Stimulated activated CD4-positive, alpha-beta T cell treated with anti-CD3 and anti-CD28 coated beads, Interleukin-4, amount 100 ng/mL, for 4 hours (primary cell): ENCODE data around the gene UHRF1.

ENCODE experiments used
- DNase-seq, 2 experiments: peaks; one replicate each; pipeline ENCODE4 v3.0.0-alpha.2; 2020

Gene UHRF1

GRCh38 chr19:4991996-4992698 lies 82.8 kb downstream of the UHRF1 start:
- no peak for DNase-seq

- DNase-seq = no peak
Observed at GRCh38 chr19:4993683-4994082, 84.4 kb downstream of the UHRF1 start.

DNA sequence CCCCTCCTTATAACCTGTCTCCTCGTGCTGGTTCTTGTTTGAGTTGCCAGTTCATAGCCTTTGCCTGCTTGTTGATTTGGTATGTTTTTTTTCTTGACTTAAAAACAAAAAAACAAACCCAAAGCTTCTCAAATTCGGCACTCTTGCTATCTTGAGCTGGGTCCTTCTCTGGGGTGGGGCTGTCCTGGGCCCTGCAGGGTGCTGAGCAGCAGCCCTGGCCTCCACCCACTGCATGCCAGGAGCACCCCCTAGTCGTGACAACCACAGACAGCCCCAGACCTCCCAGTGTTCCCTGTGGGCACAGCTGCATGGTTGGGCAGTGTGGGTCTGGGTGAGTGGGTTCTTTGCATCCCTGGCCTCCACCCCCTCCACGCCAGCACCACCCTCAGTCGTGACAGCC lies 87.4 kb downstream of the UHRF1 start:
- no peak for DNase-seq

GRCh38 chr19:4997297-4997696 lies 88.0 kb downstream of the UHRF1 start:
- DNase-seq = no peak

- no peak for DNase-seq
Observed at GRCh38 chr19:5000120-5000611, 90.9 kb downstream of the UHRF1 start.

DNA sequence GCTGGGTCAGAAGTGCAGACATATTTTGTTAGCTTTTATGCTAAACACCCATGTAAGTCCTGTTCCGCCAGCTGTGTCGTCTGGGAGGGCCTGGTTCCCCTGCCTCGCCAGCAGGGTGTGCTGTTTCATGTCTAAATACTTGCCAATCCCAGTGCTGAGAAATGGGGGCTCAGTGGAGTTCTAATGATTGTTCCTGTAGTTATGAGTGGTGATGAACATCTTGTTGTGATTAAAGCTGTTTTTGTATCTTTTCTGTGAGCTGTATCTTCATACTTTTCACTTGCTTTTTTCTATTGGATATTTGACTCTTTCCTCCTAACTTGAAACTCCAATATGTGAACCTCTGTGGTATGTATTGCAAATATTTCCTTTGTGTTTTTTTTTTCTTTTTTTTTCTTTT lies 92.3 kb downstream of the UHRF1 start:
- DNase-seq = peak; percentile 7 to 39

DNA sequence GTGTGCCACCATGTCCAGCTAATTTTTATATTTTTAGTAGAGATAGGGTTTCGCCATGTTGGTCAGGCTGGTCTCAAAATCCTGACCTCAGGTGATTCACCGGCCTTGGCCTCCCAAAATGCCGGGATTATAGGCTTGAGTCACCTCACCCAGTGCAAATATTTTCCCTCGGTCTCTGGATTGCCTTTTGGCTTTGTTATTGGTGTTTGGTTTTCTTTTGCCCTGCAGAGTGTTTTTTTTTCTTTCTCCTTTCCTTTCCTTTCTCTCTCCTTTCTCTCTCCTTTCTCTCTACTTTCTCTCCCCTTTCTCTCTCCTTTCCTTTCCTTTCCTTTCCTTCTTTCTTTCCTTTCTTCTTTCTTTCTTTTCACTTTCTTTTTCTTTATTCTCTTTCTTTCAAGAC lies 92.8 kb downstream of the UHRF1 start:
- no peak for DNase-seq

DNA sequence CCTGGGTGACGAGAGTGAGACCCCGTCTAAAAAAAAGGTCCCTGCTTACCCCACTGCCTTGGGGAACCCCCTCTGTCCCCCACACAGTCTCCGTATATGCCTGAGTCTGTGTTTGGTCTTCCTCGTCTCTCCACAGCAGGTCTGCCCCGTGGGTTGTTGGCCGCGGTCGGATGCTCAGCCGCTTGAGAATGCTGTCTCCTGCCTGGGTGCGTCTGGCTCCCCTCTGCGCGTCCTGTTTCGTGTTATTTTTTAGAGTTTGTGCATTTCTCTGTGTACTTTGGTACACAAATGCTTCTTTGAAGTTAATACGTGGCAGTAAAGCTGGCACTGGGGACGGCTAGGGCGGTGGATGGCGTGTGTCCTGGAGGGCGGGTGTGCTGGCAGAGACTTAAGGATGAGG lies 94.5 kb downstream of the UHRF1 start:
- DNase-seq = no peak

- no peak for DNase-seq
Observed at GRCh38 chr19:5005096-5005495, 95.8 kb downstream of the UHRF1 start.

DNA sequence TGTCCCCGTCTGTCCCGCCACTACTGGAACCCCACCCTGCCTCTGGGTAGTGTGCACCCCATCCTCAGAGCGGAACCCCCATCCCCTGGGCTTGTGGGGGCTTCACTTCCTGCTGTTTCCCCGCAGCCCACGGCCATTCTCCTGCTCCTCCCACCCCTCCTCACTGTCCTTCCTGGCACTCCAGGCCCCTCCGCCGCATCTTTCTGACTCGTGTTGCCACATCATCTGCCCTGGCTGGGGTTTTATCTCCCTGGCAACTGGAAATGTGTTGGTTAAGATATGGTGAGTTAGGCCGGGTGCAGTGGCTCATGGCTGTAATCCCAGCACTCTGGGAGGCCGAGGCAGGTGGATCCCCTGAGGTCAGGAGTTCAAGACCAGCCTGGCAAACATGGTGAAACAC lies 96.9 kb downstream of the UHRF1 start:
- no peak for DNase-seq

DNA sequence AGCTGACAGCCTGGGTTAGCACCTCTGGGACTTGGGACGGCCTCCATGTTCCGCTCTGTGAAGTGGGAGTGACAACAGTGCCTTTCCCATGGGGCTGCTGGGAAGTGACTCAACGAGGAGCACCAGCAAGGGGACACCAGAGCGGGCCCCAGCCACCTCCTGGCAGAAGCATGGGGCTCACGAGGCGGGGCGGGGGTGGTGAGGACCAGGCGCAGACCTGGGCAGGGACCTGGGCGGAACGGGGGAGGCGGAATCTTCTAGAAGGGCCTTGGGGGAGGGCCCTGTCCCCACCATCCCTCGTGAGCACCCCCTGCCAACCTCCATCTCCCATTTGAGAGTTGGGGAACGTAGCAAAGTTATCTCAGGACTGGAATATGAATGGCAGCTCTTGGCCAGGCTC lies 97.5 kb downstream of the UHRF1 start:
- DNase-seq = no peak
